A549 (cell line): ENCODE results near the gene KLHDC3. TPM values are rescaled to one million over a fixed set of nuclear protein-coding genes. Genes with fewer than 3 reads are reported as not detected.

ENCODE experiments used
- ATAC-seq, 2 experiments: fragments of 200-7000 bp in 1 of 2; fragments of >200 bp in 1 of 2; cut with Nextera tagmentation in 1 of 2; cut with Tn5 transposase in 1 of 2; 3 replicates each; pipeline versions ENCODE4 v1.8.0 to v1.9.1; 2018 to 2020; ENCODE audit warnings: mild to moderate bottlenecking in 1 of 2, moderate library complexity in 1 of 2
- CTCF ChIA-PET: fragments of 300-600 bp; sonication (Branson Sonifier 250); formaldehyde crosslinking; extraction: SDS; loops from one replicate; lab custom pipeline; 2021; ENCODE audit warnings: antibody characterized with exemption, inconsistent platforms; lab: Yijun Ruan, JAX
- POLR2A ChIA-PET: fragments of 350-600 bp; formaldehyde crosslinking; extraction: SDS; loops from one replicate; lab custom pipeline; 2021; ENCODE audit warnings: antibody characterized with exemption, inconsistent platforms; lab: Yijun Ruan, JAX
- DNase-seq, 2 experiments: peaks; one replicate each; pipeline versions ENCODE4 v3.0.0 to v3.0.0-alpha.2; 2011 to 2016; ENCODE audit warnings: low read depth in 1 of 2, low spot score in 1 of 2
- FAIRE-seq: peaks from 2 replicates; lab custom pipeline; 2011; peaks lifted over from hg19 to GRCh38; lab: Jason Lieb, UNC
- H3K27ac ChIP-seq, 2 experiments: fragments of >200 bp; sonication (Bioruptor Twin); formaldehyde crosslinking; 3 replicates each; pipeline ENCODE4 v1.5.1; 2016 to 2017
- H3K4me1 ChIP-seq: fragments of >200 bp; sonication (Bioruptor Twin); formaldehyde crosslinking; 3 replicates; pipeline ENCODE4 v1.6.1; 2016
- H3K4me2 ChIP-seq: fragments of >200 bp; sonication (Bioruptor Twin); formaldehyde crosslinking; 3 replicates; pipeline ENCODE4 v1.6.1; 2016
- H3K4me3 ChIP-seq: fragments of >200 bp; sonication (Bioruptor Twin); formaldehyde crosslinking; 3 replicates; pipeline ENCODE4 v1.5.1; 2016
- H3K9me3 ChIP-seq: fragments of >200 bp; sonication (Bioruptor Twin); formaldehyde crosslinking; 3 replicates; pipeline ENCODE4 v1.6.1; 2016
- CBX2 ChIP-seq: fragments of 200-600 bp; sonication (generic); IDR thresholded peaks from 2 replicates; pipeline ENCODE4 v1.6.1; 2016; ENCODE audit warnings: low read depth, mild to moderate bottlenecking, borderline replicate concordance
- CHD2 ChIP-seq: fragments of 150-350 bp; IDR thresholded peaks from 2 replicates; pipeline ENCODE4 v1.6.1; 2014; ENCODE audit warnings: low read length; ENCODE audit not compliant: partially characterized antibody
- CHD4 ChIP-seq: fragments of 200-600 bp; sonication (generic); IDR thresholded peaks from 2 replicates; pipeline ENCODE4 v1.6.1; 2016; ENCODE audit warnings: antibody characterized with exemption, mild to moderate bottlenecking, borderline replicate concordance
- EHMT2 ChIP-seq: fragments of 200-600 bp; sonication (generic); IDR thresholded peaks from 2 replicates; pipeline ENCODE4 v1.6.1; 2016; ENCODE audit warnings: antibody characterized with exemption, low read depth, mild to moderate bottlenecking, moderate library complexity
- ELK1 ChIP-seq: fragments of 150-350 bp; IDR thresholded peaks from 2 replicates; pipeline ENCODE4 v1.6.1; 2014; ENCODE audit warnings: low read depth, mild to moderate bottlenecking, low read length
- HOXA7 ChIP-seq: fragments of 250-450 bp; sonication (Bioruptor Pico); IDR thresholded peaks from 2 replicates; pipeline ENCODE4 v1.5.0; 2020; ENCODE audit warnings: mild to moderate bottlenecking, moderate library complexity
- HOXB13 ChIP-seq: fragments of 250-450 bp; sonication (Bioruptor Pico); IDR thresholded peaks from 2 replicates; pipeline ENCODE4 v1.5.0; 2020; ENCODE audit warnings: low read depth, mild to moderate bottlenecking, moderate library complexity
- HOXB5 ChIP-seq: fragments of 250-450 bp; sonication (Bioruptor Pico); IDR thresholded peaks from 2 replicates; pipeline ENCODE4 v1.5.0; 2020; ENCODE audit warnings: mild to moderate bottlenecking, moderate library complexity
- JUN ChIP-seq, 2 experiments: fragments of >200 bp; sonication (Bioruptor Twin); formaldehyde crosslinking; IDR thresholded peaks; 2 replicates in 1 of 2; 3 replicates in 1 of 2; pipeline ENCODE4 v1.6.1; 2016 to 2017
- JUNB ChIP-seq: fragments of >200 bp; sonication (Bioruptor Twin); formaldehyde crosslinking; IDR thresholded peaks from 2 replicates; pipeline ENCODE4 v1.6.1; 2016
- KDM1A ChIP-seq: fragments of 200-600 bp; sonication (generic); IDR thresholded peaks from 2 replicates; pipeline ENCODE4 v1.6.1; 2016; ENCODE audit warnings: low read depth, mild to moderate bottlenecking
- MYC ChIP-seq: IDR thresholded peaks from 2 replicates; pipeline ENCODE4 v1.6.1; 2012; ENCODE audit warnings: mild to moderate bottlenecking, inconsistent platforms, low read length, improper control_type of control experiment, borderline replicate concordance
- NFE2L2 ChIP-seq: fragments of 150-350 bp; conservative IDR thresholded peaks from 2 replicates; pipeline ENCODE4 v1.6.1; 2014; ENCODE audit warnings: low read length
- NPAS2 ChIP-seq: fragments of 250-450 bp; sonication (Bioruptor Pico); IDR thresholded peaks from 2 replicates; pipeline ENCODE4 v1.8.0; 2022; ENCODE audit warnings: mild to moderate bottlenecking, moderate library complexity, borderline replicate concordance
- POLR2A ChIP-seq: IDR thresholded peaks from 2 replicates; pipeline ENCODE4 v1.6.1; 2012; ENCODE audit warnings: mild to moderate bottlenecking, low read length
- RARB ChIP-seq: fragments of 250-450 bp; sonication (Bioruptor Pico); IDR thresholded peaks from 2 replicates; pipeline ENCODE4 v1.8.0; 2021; ENCODE audit warnings: mild to moderate bottlenecking, moderate library complexity
- RCOR1 ChIP-seq: fragments of 150-350 bp; IDR thresholded peaks from 2 replicates; pipeline ENCODE4 v1.6.1; 2014; ENCODE audit warnings: antibody characterized with exemption, low read length, low read depth
- RNF2 ChIP-seq: fragments of 200-600 bp; sonication (generic); IDR thresholded peaks from 2 replicates; pipeline ENCODE4 v1.6.1; 2016; ENCODE audit warnings: low read depth, mild to moderate bottlenecking, antibody characterized with exemption, moderate library complexity, borderline replicate concordance
- SMC3 ChIP-seq: fragments of >200 bp; sonication (Bioruptor Twin); formaldehyde crosslinking; IDR thresholded peaks from 3 replicates; pipeline ENCODE4 v1.6.1; 2018; ENCODE audit warnings: inconsistent platforms
- TFCP2L1 ChIP-seq: fragments of 250-450 bp; sonication (Bioruptor Pico); IDR thresholded peaks from 2 replicates; pipeline ENCODE4 v1.5.0; 2021; ENCODE audit warnings: mild to moderate bottlenecking
- TP53 ChIP-seq: fragments of 250-450 bp; sonication (Bioruptor Pico); IDR thresholded peaks from 2 replicates; pipeline ENCODE4 v1.5.0; 2021; ENCODE audit warnings: mild to moderate bottlenecking, moderate library complexity
- ZFP36 ChIP-seq: fragments of 450-650 bp; IDR thresholded peaks from 2 replicates; pipeline ENCODE4 v1.6.1; 2014; ENCODE audit warnings: borderline replicate concordance; ENCODE audit not compliant: partially characterized antibody
- WGBS: methylation state at CpG from one replicate; pipeline ENCODE4 v1.1.6; 2017; ENCODE audit errors: missing lambda C conversion rate; 5-methylcytosine and 5-hydroxymethylcytosine counted together
- polyA plus RNA-seq, 4 experiments: library from polyadenylated mRNA; depleted of rRNA in 3 of 4; stranded (reverse); fragments of >200 nt; fragmentation: RNase III in 1 of 4; extraction: RNeasy Plus Mini Kit Qiagen cat#74134 plus additional on column Dnase treatment in 1 of 4; gene quantifications; 2 replicates in 3 of 4; 3 replicates in 1 of 4; pipeline ENCODE4 v1.2.3, GENCODE V29; 2011 to 2017
- TF ChIP-seq, protein P1 (sequence below): fragments of 250-450 bp; sonication (Bioruptor Pico); IDR thresholded peaks from 2 replicates; pipeline ENCODE4 v1.5.0; 2021; ENCODE audit warnings: mild to moderate bottlenecking, moderate library complexity, borderline replicate concordance

Gene KLHDC3
- polyA plus RNA-seq, 2 of the 4 experiments (the other 2 are of a cell fraction): 18.8 to 28.0 TPM

GRCh38 chr6:43060034-43060754 is 46.1 kb downstream of the KLHDC3 start:
- Histone ChIP-seq H3K9me3 (no peaks in the 10 kb centered on the region), H3K4me2 (peak overlapping the region; percentile 87), H3K27ac (peak overlapping the region; percentile 90 to 97), H3K4me3 (peak overlapping the region; percentile 100), H3K4me1 (peaks cover 14% of the 10 kb centered on the region)
- DNase-seq: peak; percentile 15 to 24
- 9% methylated on average over 10 of the region's 15 CpGs for WGBS
- TF ChIP-seq TP53 (CRISPR knock-in tag): no peak
- TF ChIP-seq SMC3: no peak
- TF ChIP-seq RARB (CRISPR knock-in tag): no peak
- no peak for TF ChIP-seq ELK1
- no peak for TF ChIP-seq NPAS2 (CRISPR knock-in tag)
- no peak for TF ChIP-seq HOXB5 (CRISPR knock-in tag)
- no peak for TF ChIP-seq EHMT2
- TF ChIP-seq JUNB: no peak
- TF ChIP-seq JUN (IDR thresholded peaks at IDR 0.05): no peak
- TF ChIP-seq, protein P1, sequence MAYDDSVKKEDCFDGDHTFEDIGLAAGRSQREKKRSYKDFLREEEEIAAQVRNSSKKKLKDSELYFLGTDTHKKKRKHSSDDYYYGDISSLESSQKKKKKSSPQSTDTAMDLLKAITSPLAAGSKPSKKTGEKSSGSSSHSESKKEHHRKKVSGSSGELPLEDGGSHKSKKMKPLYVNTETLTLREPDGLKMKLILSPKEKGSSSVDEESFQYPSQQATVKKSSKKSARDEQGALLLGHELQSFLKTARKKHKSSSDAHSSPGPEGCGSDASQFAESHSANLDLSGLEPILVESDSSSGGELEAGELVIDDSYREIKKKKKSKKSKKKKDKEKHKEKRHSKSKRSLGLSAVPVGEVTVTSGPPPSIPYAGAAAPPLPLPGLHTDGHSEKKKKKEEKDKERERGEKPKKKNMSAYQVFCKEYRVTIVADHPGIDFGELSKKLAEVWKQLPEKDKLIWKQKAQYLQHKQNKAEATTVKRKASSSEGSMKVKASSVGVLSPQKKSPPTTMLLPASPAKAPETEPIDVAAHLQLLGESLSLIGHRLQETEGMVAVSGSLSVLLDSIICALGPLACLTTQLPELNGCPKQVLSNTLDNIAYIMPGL (CRISPR knock-in tag): no peak
- no peak for TF ChIP-seq HOXA7 (CRISPR knock-in tag)
- TF ChIP-seq KDM1A: no peak
- ChIA-PET CTCF (interaction anchor here (0.7 to 1.9 kb wide), 3 partner anchors 11 to 159 kb away, joined by 4 to 13 read pairs (median 7); no protein-coding TSS in a partner anchor), POLR2A (interaction anchor here (1.4 to 1.5 kb wide), 3 partner anchors 39 to 84 kb away, joined by 6 to 10 read pairs (median 6); partner anchors contain the start of genes PPP2R5D and RRP36)
- peak; percentile 14 to 41; a peak in 5 of 6 replicates for ATAC-seq
- FAIRE-seq: no peak

DNA sequence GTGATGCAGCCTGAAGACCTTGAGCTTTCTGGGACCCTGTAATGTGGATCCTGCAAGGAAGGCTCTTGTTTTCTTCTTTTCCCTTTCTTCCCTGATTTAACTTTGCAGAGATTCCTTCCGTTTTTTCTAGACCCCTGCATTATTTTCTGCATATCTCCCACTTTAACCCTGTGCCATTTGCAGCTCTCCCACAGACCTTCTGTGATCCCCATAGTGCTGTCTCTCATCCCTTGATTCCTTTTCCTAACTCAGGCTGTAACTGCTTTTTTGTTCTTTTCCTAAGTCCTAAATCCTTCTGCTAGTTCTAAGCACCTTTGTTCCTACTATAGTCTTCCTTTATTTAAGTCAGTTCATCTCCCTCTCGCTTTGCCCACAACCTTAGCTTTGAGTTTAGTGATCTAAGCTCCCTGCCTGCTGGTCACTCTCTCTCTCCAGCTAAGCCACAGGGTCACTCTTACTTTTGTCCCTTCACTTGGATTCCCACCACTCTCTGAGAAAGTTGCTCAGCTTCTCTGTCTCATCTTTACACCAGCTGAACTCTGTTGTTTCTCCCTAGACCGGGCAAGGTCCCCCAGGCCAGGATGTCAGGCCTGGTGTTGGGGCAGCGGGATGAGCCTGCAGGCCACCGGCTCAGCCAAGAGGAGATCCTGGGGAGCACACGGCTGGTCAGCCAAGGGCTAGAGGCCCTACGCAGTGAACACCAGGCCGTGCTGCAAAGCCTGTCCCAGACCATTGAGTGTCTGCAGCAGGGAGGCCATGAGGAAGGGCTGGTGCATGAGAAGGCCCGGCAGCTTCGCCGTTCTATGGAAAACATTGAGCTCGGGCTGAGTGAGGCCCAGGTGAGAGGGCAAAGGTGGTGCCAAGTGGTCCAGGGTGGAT is 46.9 kb downstream of the KLHDC3 start:
- peak overlapping the region; percentile 90 to 97; a peak in 4 of 6 replicates for H3K27ac ChIP-seq
- ChIA-PET POLR2A (no interaction called here), CTCF (interaction anchor here (0.6 to 1.9 kb wide), 4 partner anchors 10 to 1124 kb away, joined by 3 to 13 read pairs (median 6); no protein-coding TSS in a partner anchor)
- peak overlapping the region; percentile 100; the same call in 1 of the 3 replicates for H3K4me3 ChIP-seq
- no peak for TF ChIP-seq HOXB13 (CRISPR knock-in tag)
- TF ChIP-seq EHMT2: no peak
- TF ChIP-seq NPAS2 (CRISPR knock-in tag): no peak
- TF ChIP-seq POLR2A: no peak
- no peak for TF ChIP-seq CHD2
- no peak for TF ChIP-seq CBX2
- TF ChIP-seq RCOR1: no peak
- TF ChIP-seq NFE2L2: no peak
- FAIRE-seq (no peak), ATAC-seq (no peak), DNase-seq (no peak)
- H3K9me3 ChIP-seq: no peaks in the 10 kb centered on the region
- peak overlapping the region; percentile 87 for H3K4me2 ChIP-seq
- whole genome bisulfite sequencing: 76% methylated on average over 7 of the region's 12 CpGs
- H3K4me1 ChIP-seq: peaks cover 14% of the 10 kb centered on the region

- no peak for ATAC-seq
- Histone ChIP-seq H3K27ac (no peak overlapping the region), H3K4me3 (no peak overlapping the region), H3K9me3 (no peaks in the 10 kb centered on the region), H3K4me2 (no peak overlapping the region), H3K4me1 (peaks cover 14% of the 10 kb centered on the region)
- DNase-seq: no peak
- ChIA-PET POLR2A (no interaction called here), CTCF (no interaction called here)
- no peak for FAIRE-seq
- WGBS: 61% methylated on average over 2 of the region's 2 CpGs
- TF ChIP-seq ELK1 (no peak), MYC (no peak), RNF2 (no peak), CHD4 (no peak), ZFP36 (no peak), RARB (CRISPR knock-in tag) (no peak), KDM1A (no peak), TFCP2L1 (CRISPR knock-in tag) (no peak)
- TF ChIP-seq, protein P1 (CRISPR knock-in tag): no peak
Measured at GRCh38 chr6:43061861-43062260, 47.8 kb downstream of the KLHDC3 start.
